Neural progenitor cell (in vitro differentiated cells): ENCODE data around the gene ZYX. TPM values are rescaled to one million over a fixed set of nuclear protein-coding genes. Genes with fewer than 3 reads are reported as not detected.
A peak's percentile ranks its signal among the peaks of the same experiment; 100 is the strongest.

Experiments
- DNase-seq: peaks from one replicate; pipeline ENCODE4 v3.0.0-alpha.2; 2016; ENCODE audit warnings: low spot score
- H2AFZ ChIP-seq: fragments of 200-600 bp; sonication (generic); replicated peaks from 2 replicates; pipeline ENCODE4 v1.6.1; 2016; ENCODE audit warnings: antibody characterized with exemption
- H3F3A ChIP-seq: fragments of 200-600 bp; sonication (generic); 2 replicates; pipeline ENCODE4 v1.6.1; 2016; ENCODE audit warnings: antibody characterized with exemption, low read depth
- H3K27ac ChIP-seq: fragments of 200-600 bp; sonication (generic); 2 replicates; pipeline ENCODE4 v1.5.1; 2016; ENCODE audit warnings: mild to moderate bottlenecking
- H3K27me3 ChIP-seq: fragments of 200-600 bp; sonication (generic); 2 replicates; pipeline ENCODE4 v1.6.1; 2016; ENCODE audit warnings: mild to moderate bottlenecking, moderate library complexity
- H3K36me3 ChIP-seq: fragments of 200-600 bp; sonication (generic); 2 replicates; pipeline ENCODE4 v1.5.1; 2016
- H3K4me1 ChIP-seq: fragments of 200-600 bp; sonication (generic); 2 replicates; pipeline ENCODE4 v1.6.1; 2016; ENCODE audit warnings: mixed run types
- H3K4me2 ChIP-seq: fragments of 200-600 bp; sonication (generic); 2 replicates; pipeline ENCODE4 v1.6.1; 2016
- H3K4me3 ChIP-seq: fragments of 200-600 bp; sonication (generic); 2 replicates; pipeline ENCODE4 v1.5.1; 2016
- H3K79me2 ChIP-seq: fragments of 200-600 bp; sonication (generic); 2 replicates; pipeline ENCODE4 v1.6.1; 2016; ENCODE audit warnings: low read depth
- H3K9ac ChIP-seq: fragments of 200-600 bp; sonication (generic); 2 replicates; pipeline ENCODE4 v1.6.1; 2016
- H3K9me3 ChIP-seq: fragments of 200-600 bp; sonication (generic); 2 replicates; pipeline ENCODE4 v1.5.1; 2016; ENCODE audit warnings: low read depth
- H4K20me1 ChIP-seq: fragments of 200-600 bp; sonication (generic); 2 replicates; pipeline ENCODE4 v1.6.1; 2016; ENCODE audit warnings: low read depth
- H3K27ac Mint-ChIP-seq: 3 replicates; pipeline ENCODE4 v1.8.0; 2021; ENCODE audit warnings: mixed read lengths
- H3K27me3 Mint-ChIP-seq: 2 replicates; pipeline ENCODE4 v1.8.0; 2022; ENCODE audit warnings: low read depth, mild to moderate bottlenecking, inconsistent platforms, moderate library complexity, mixed read lengths; ENCODE audit not compliant: insufficient read depth
- H3K36me3 Mint-ChIP-seq: 3 replicates; pipeline ENCODE4 v1.8.0; 2021; ENCODE audit warnings: mixed read lengths
- H3K4me1 Mint-ChIP-seq: 3 replicates; pipeline ENCODE4 v1.8.0; 2021; ENCODE audit warnings: mixed read lengths
- H3K4me3 Mint-ChIP-seq: 3 replicates; pipeline ENCODE4 v1.8.0; 2021; ENCODE audit warnings: mild to moderate bottlenecking, moderate library complexity, mixed read lengths
- H3K9me3 Mint-ChIP-seq: 3 replicates; pipeline ENCODE4 v1.8.0; 2020; ENCODE audit warnings: mixed read lengths
- EZH2 ChIP-seq: fragments of 200-600 bp; sonication (generic); IDR thresholded peaks from 2 replicates; pipeline ENCODE4 v1.6.1; 2017; ENCODE audit warnings: antibody characterized with exemption, mild to moderate bottlenecking, moderate library complexity
- EZH2phosphoT487 ChIP-seq: fragments of 200-600 bp; sonication (generic); IDR thresholded peaks from 2 replicates; pipeline ENCODE4 v1.6.1; 2017; ENCODE audit warnings: antibody characterized with exemption
- total RNA-seq: library from RNA; depleted of rRNA; stranded (reverse); fragments of >200 nt; gene quantifications from 2 replicates; pipeline ENCODE4 v1.2.3, GENCODE V29; 2015; ENCODE audit warnings: low replicate concordance
- TF ChIP-seq, protein P1 (sequence below): fragments of 200-600 bp; sonication (generic); IDR thresholded peaks from 2 replicates; pipeline ENCODE4 v1.5.1; 2017; ENCODE audit warnings: antibody characterized with exemption, mild to moderate bottlenecking

Gene ZYX
- total RNA-seq: 5.2 and 21.5 TPM in 2 replicates

GRCh38 chr7:143380646-143381426, at the start of gene ZYX:
Gene ZYX, plus strand, starts transcription at chr7:143381345. Its CDS starts 227 bp downstream, at chr7:143381572.
- TF ChIP-seq EZH2 (no peak), EZH2phosphoT487 (no peak)
- TF ChIP-seq, protein P1, sequence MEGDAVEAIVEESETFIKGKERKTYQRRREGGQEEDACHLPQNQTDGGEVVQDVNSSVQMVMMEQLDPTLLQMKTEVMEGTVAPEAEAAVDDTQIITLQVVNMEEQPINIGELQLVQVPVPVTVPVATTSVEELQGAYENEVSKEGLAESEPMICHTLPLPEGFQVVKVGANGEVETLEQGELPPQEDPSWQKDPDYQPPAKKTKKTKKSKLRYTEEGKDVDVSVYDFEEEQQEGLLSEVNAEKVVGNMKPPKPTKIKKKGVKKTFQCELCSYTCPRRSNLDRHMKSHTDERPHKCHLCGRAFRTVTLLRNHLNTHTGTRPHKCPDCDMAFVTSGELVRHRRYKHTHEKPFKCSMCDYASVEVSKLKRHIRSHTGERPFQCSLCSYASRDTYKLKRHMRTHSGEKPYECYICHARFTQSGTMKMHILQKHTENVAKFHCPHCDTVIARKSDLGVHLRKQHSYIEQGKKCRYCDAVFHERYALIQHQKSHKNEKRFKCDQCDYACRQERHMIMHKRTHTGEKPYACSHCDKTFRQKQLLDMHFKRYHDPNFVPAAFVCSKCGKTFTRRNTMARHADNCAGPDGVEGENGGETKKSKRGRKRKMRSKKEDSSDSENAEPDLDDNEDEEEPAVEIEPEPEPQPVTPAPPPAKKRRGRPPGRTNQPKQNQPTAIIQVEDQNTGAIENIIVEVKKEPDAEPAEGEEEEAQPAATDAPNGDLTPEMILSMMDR: no peak
- H3K4me1 ChIP-seq: peaks cover 20% of the 10 kb centered on the region
- Mint-ChIP-seq H3K27ac (peak within 1 kb of the TSS; percentile 36), H3K27me3 (peaks cover 9% of the 10 kb centered on the region), H3K36me3 (no peaks in the 10 kb centered on the region), H3K4me3 (peak within 1 kb of the TSS; percentile 86), H3K9me3 (peaks cover 2% of the 10 kb centered on the region), H3K4me1 (peaks cover 23% of the 10 kb centered on the region)
- H3K36me3 ChIP-seq: no peaks in the 10 kb centered on the region
- peak within 1 kb of the TSS; percentile 95 for H3K4me2 ChIP-seq
- peaks cover 44% of the 10 kb centered on the region for H3K79me2 ChIP-seq
- DNase-seq: peak; percentile 95
- peak within 1 kb of the TSS; percentile 87 for H3K27ac ChIP-seq
- peak within 1 kb of the TSS; percentile 88 for H3K4me3 ChIP-seq
- H3F3A ChIP-seq: peaks cover 14% of the 10 kb centered on the region
- H2AFZ ChIP-seq: peak within 1 kb of the TSS; percentile 48
- peaks cover 35% of the 10 kb centered on the region for H4K20me1 ChIP-seq
- peak within 1 kb of the TSS; percentile 87 for H3K9ac ChIP-seq
- no peaks in the 10 kb centered on the region for H3K9me3 ChIP-seq
- no peaks in the 10 kb centered on the region for H3K27me3 ChIP-seq

GRCh38 chr7:143334244-143334643, 46.9 kb upstream of the ZYX start:
- Histone ChIP-seq H3K9me3 (no peaks in the 10 kb centered on the region), H3K9ac (no peak overlapping the region), H3K27ac (no peak overlapping the region), H3K27me3 (no peaks in the 10 kb centered on the region), H3F3A (no peaks in the 10 kb centered on the region), H3K4me3 (no peak overlapping the region), H3K36me3 (no peaks in the 10 kb centered on the region), H3K4me1 (no peaks in the 10 kb centered on the region), H3K79me2 (no peaks in the 10 kb centered on the region), H2AFZ (no peak overlapping the region), H3K4me2 (no peak overlapping the region), H4K20me1 (no peaks in the 10 kb centered on the region)
- Mint-ChIP-seq H3K27me3 (no peaks in the 10 kb centered on the region), H3K9me3 (no peaks in the 10 kb centered on the region), H3K27ac (no peak overlapping the region), H3K36me3 (no peaks in the 10 kb centered on the region), H3K4me3 (no peak overlapping the region), H3K4me1 (no peaks in the 10 kb centered on the region)
- TF ChIP-seq, protein P1: no peak
- TF ChIP-seq EZH2phosphoT487 (no peak), EZH2 (no peak)
- no peak for DNase-seq

DNA sequence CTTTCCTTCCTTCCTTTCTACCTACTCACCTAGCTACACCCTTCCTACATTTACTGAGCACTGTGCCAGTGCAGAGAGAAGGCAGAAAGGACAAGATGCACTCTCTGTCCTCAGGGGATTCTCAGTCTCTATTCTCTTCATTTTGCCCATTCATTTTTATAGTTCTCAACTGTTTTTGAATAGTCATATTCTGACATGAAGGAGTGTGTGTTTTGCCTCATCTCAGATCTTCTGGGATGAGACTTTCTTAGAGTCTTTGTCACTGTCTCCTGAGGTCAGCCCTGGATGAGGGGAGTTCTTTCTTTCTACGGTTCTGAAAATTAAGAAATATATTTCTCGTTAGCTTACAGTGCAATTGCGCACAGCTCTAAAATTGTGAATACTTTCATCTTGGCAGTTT, 43.9 kb upstream of the ZYX start:
- H3K4me2 ChIP-seq: no peak overlapping the region
- no peak overlapping the region for H3K27ac ChIP-seq
- H3F3A ChIP-seq: no peaks in the 10 kb centered on the region
- Mint-ChIP-seq H3K9me3 (no peaks in the 10 kb centered on the region), H3K36me3 (no peaks in the 10 kb centered on the region), H3K4me1 (no peaks in the 10 kb centered on the region), H3K27ac (no peak overlapping the region), H3K4me3 (no peak overlapping the region), H3K27me3 (no peaks in the 10 kb centered on the region)
- no peak overlapping the region for H3K4me3 ChIP-seq
- no peak overlapping the region for H3K9ac ChIP-seq
- no peaks in the 10 kb centered on the region for H3K36me3 ChIP-seq
- no peaks in the 10 kb centered on the region for H3K4me1 ChIP-seq
- H4K20me1 ChIP-seq: no peaks in the 10 kb centered on the region
- no peak for DNase-seq
- no peaks in the 10 kb centered on the region for H3K27me3 ChIP-seq
- no peaks in the 10 kb centered on the region for H3K79me2 ChIP-seq
- TF ChIP-seq, protein P1: no peak
- TF ChIP-seq EZH2phosphoT487 (no peak), EZH2 (no peak)
- no peaks in the 10 kb centered on the region for H3K9me3 ChIP-seq
- no peak overlapping the region for H2AFZ ChIP-seq
